Cardiac fibroblast (primary cell): ENCODE measurements around the gene GBP1.

Source experiments
- DNase-seq, 2 donors: peaks; one replicate each; pipeline versions ENCODE4 v3.0.0 to v3.0.0-alpha.2; 2010; ENCODE audit warnings: low read depth in 2 of 2
- H3K4me3 ChIP-seq, 2 donors: replicated peaks in 1 of 2; 1 replicate in 1 of 2; 2 replicates in 1 of 2; pipeline ENCODE4 v1.5.1; 2011; ENCODE audit warnings: low read depth in 2 of 2, low read length in 2 of 2, mild to moderate bottlenecking in 2 of 2, moderate library complexity in 1 of 2
- TF ChIP-seq, protein P1 (sequence below): IDR thresholded peaks from one replicate; pipeline ENCODE4 v1.5.1; 2011; ENCODE audit warnings: low read depth, mild to moderate bottlenecking, low read length, inconsistent platforms

The GBP1 gene

DNA sequence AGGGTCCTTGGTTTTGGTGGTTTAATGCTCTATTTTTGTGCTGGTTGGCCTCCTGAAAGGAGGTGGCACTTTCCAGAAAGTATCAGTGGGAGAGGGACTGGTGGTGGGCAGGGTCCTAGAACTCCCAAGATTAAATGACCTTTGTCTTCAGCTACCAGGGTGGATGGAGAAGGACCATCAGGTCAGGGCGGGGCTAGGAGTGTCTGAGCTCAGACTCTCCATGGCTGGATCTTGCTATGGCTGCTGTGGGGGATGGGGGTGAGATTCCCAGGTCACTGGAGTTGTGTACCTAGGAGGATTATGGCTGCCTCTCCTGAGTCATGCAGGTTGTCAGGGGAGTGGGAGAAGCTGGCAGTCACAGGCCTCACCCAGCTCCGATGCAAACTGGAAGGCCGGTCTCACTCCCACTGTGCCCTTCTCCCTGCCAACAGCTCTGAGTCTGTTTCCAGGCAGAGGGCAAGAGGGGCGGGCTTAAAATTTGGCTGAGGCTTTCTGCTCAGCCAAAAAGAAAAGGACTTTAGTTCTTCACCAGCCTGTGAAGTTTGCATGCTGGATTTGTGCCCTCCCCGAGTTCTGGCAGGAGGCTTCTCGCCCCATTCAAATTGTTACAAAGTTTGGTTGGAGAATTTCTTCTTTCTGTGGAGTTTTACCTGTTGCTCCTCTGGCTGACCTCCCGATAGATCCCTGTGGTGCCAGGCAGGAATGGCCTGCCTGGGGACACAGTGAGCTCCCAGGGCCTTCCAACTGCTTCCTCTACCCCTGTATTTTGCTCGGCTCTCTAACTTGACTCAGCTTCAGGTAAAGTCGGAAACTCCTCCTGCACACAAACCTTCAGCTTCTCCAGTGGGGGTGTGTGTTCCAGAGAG lies 59.5 kb downstream of the GBP1 start:
- TF ChIP-seq, protein P1, sequence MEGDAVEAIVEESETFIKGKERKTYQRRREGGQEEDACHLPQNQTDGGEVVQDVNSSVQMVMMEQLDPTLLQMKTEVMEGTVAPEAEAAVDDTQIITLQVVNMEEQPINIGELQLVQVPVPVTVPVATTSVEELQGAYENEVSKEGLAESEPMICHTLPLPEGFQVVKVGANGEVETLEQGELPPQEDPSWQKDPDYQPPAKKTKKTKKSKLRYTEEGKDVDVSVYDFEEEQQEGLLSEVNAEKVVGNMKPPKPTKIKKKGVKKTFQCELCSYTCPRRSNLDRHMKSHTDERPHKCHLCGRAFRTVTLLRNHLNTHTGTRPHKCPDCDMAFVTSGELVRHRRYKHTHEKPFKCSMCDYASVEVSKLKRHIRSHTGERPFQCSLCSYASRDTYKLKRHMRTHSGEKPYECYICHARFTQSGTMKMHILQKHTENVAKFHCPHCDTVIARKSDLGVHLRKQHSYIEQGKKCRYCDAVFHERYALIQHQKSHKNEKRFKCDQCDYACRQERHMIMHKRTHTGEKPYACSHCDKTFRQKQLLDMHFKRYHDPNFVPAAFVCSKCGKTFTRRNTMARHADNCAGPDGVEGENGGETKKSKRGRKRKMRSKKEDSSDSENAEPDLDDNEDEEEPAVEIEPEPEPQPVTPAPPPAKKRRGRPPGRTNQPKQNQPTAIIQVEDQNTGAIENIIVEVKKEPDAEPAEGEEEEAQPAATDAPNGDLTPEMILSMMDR: no peak
- H3K4me3 ChIP-seq: no peak overlapping the region
- no peak for DNase-seq
